Epidermal melanocyte (primary cell): ENCODE results near the gene RNU6-9.
"Not testable (repeated sequence)": the region's sequence is repeated elsewhere in the genome, so short reads cannot be mapped to it uniquely, and the experiment has no call there.

ENCODE experiments used
- DNase-seq: peaks from one replicate; pipeline ENCODE4 v3.0.0; 2011; ENCODE audit warnings: low spot score; ENCODE audit not compliant: insufficient read length

The RNU6-9 gene

GRCh38 chr19:877992-878660 is 15.2 kb upstream of the RNU6-9 start:
- DNase-seq: not testable (repeated sequence)

- DNase-seq: not testable (repeated sequence)
Measured at GRCh38 chr19:878751-879561, 14.3 kb upstream of the RNU6-9 start.

- no peak for DNase-seq
Measured at GRCh38 chr19:879711-880438, 13.4 kb upstream of the RNU6-9 start.

- DNase-seq: no peak
Measured at GRCh38 chr19:881385-882071, 11.8 kb upstream of the RNU6-9 start.

- no peak for DNase-seq
Measured at GRCh38 chr19:882871-883497, 10.3 kb upstream of the RNU6-9 start.

- no peak for DNase-seq
Measured at GRCh38 chr19:883661-884211, 9.5 kb upstream of the RNU6-9 start.

- DNase-seq: no peak
Measured at GRCh38 chr19:884420-885211, 8.7 kb upstream of the RNU6-9 start.

- DNase-seq: no peak
Measured at GRCh38 chr19:885536-886224, 7.6 kb upstream of the RNU6-9 start.

GRCh38 chr19:887072-887471 is 6.2 kb upstream of the RNU6-9 start:
- no peak for DNase-seq

GRCh38 chr19:887599-887998 is 5.7 kb upstream of the RNU6-9 start:
- no peak for DNase-seq

- DNase-seq: no peak
Measured at GRCh38 chr19:888581-889385, 4.5 kb upstream of the RNU6-9 start.

- no peak for DNase-seq
Measured at GRCh38 chr19:889662-890295, 3.5 kb upstream of the RNU6-9 start.

GRCh38 chr19:890831-891230 is 2.5 kb upstream of the RNU6-9 start:
- DNase-seq: no peak

- DNase-seq: not testable (repeated sequence)
Measured at GRCh38 chr19:891421-892200, 1.7 kb upstream of the RNU6-9 start.

GRCh38 chr19:892243-892893 is 916 bp upstream of the RNU6-9 start:
- no peak for DNase-seq

- DNase-seq: no peak
Measured at GRCh38 chr19:896434-896833, 3.1 kb downstream of the RNU6-9 start.

GRCh38 chr19:896999-897398 is 3.7 kb downstream of the RNU6-9 start:
- DNase-seq: no peak
